ENCODE measurements around the gene LEPR. TPM values are rescaled to one million over a fixed set of nuclear protein-coding genes. Genes with fewer than 3 reads are reported as not detected.

The LEPR gene
- total RNA-seq, 1 donor from 2014 or later, result 15.5 TPM

DNA sequence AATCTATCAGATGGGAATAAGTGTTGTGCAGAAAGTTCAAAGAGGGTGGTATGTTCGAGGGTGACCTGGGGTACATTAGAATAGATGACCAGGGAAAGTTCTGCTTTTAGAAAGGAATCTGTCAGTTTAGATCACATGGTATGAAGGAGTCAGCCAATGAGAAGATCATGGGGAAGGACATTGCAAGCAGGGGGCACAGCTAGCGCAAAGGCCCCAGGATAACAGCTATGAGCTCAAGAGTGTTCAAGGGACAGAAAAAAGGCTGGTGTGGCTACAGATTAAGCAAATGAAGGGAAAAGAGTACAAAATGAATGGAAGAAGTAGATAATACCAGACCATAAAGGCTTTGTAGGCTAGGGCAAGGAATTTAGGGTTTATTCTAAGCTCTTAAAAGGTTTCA, 8.6 kb downstream of the LEPR start:
- TF ChIP-seq, protein P1, sequence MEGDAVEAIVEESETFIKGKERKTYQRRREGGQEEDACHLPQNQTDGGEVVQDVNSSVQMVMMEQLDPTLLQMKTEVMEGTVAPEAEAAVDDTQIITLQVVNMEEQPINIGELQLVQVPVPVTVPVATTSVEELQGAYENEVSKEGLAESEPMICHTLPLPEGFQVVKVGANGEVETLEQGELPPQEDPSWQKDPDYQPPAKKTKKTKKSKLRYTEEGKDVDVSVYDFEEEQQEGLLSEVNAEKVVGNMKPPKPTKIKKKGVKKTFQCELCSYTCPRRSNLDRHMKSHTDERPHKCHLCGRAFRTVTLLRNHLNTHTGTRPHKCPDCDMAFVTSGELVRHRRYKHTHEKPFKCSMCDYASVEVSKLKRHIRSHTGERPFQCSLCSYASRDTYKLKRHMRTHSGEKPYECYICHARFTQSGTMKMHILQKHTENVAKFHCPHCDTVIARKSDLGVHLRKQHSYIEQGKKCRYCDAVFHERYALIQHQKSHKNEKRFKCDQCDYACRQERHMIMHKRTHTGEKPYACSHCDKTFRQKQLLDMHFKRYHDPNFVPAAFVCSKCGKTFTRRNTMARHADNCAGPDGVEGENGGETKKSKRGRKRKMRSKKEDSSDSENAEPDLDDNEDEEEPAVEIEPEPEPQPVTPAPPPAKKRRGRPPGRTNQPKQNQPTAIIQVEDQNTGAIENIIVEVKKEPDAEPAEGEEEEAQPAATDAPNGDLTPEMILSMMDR (IDR thresholded peaks at IDR 0.05; ENCODE audit: insufficient read depth, low read length, severe bottlenecking), result no peak
- no peak for DNase-seq (ENCODE audit: low read depth)
- Histone ChIP-seq H3K36me3 (ENCODE audit: control insufficient read depth, insufficient read depth, low read length) (peaks cover 15% of the 10 kb centered on the region), H3K4me3 (ENCODE audit: low read depth, low read length) (no peak overlapping the region), H3K27me3 (ENCODE audit: control insufficient read depth, insufficient read depth, low read length) (no peaks in the 10 kb centered on the region)
- no peak for FAIRE-seq

DNA sequence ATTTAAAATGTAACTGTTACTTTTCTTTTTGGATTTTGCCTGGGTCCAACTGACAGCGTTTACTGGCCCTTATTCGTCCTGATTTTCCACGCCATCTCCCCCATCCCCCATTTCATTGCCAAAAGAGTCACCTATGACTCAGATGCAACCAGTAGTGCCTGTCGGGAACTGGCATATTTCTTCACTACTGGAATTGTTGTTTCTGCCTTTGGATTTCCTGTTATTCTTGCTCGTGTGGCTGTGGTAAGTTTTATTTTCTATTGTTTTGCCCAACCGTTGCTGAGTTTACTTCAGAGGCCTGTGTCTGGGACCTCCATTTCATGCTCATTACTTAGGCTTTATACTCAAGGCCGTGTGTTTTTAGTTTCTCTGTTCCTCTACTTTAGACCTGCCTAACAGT, 9.3 kb downstream of the LEPR start:
- H3K4me3 ChIP-seq (ENCODE audit: low read depth, low read length), result no peak overlapping the region
- TF ChIP-seq, protein P1 (IDR thresholded peaks at IDR 0.05; ENCODE audit: insufficient read depth, low read length, severe bottlenecking), result no peak
- no peaks in the 10 kb centered on the region for H3K27me3 ChIP-seq (ENCODE audit: control insufficient read depth, insufficient read depth, low read length)
- peak; percentile 81 for DNase-seq (ENCODE audit: low read depth)
- no peak for FAIRE-seq
- peaks cover 15% of the 10 kb centered on the region for H3K36me3 ChIP-seq (ENCODE audit: control insufficient read depth, insufficient read depth, low read length)

DNA sequence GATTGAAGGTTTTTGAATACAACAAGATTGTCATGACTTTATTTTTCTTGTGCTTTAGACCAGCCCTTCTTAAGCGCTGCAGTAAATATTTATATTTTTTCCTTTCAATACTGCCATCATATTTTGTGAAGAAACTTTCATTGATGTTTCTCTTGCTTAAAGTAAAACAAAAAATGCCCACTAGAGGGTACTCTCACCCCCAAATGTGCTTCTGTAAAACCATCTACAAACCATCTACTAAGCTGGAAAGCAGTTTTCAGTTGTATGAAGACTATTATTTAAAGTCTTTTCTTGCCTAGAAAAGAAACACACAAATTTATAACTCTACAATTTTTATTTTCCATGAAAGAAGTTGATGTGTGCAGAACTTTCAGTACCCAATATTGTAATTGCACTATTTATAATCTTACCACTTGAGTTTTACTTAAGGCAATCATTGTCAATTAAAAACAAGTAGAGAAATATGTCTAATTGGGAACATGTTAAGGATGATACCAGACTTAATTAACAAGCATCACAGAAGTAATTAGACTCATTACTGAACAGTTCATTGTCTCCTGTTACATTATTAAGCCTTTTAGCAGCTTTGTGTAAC, 10.7 kb downstream of the LEPR start:
- DNase-seq (ENCODE audit: low read depth) (no peak), FAIRE-seq (no peak)
- TF ChIP-seq, protein P1 (IDR thresholded peaks at IDR 0.05; ENCODE audit: insufficient read depth, low read length, severe bottlenecking), result peak; percentile 27
- peaks cover 14% of the 10 kb centered on the region for H3K36me3 ChIP-seq (ENCODE audit: control insufficient read depth, insufficient read depth, low read length)
- H3K27me3 ChIP-seq (ENCODE audit: control insufficient read depth, insufficient read depth, low read length), result no peaks in the 10 kb centered on the region
- no peak overlapping the region for H3K4me3 ChIP-seq (ENCODE audit: low read depth, low read length)

DNA sequence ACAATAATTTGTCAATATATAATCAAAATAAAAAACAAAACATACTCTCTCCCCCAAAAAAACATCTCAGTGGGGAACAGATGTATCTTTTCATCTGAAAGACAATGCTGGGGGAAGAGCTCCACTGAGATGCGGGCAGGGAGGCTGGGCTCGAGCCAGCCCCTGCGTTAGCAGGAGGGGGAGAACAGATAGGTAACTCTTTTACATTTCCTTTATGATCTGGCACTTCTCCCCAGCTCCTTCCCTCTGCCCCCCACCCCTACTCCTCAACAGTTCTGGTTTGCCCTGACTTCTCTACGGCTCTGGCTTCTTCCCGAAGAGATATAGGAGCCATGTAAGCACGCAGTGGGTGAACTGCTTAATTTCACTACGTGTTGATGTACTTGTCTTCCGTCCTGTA, 12.4 kb downstream of the LEPR start:
- H3K27me3 ChIP-seq (ENCODE audit: control insufficient read depth, insufficient read depth, low read length), result no peaks in the 10 kb centered on the region
- DNase-seq (ENCODE audit: low read depth) (no peak), FAIRE-seq (no peak)
- TF ChIP-seq, protein P1 (IDR thresholded peaks at IDR 0.05; ENCODE audit: insufficient read depth, low read length, severe bottlenecking), result no peak
- no peak overlapping the region for H3K4me3 ChIP-seq (ENCODE audit: low read depth, low read length)
- peaks cover 12% of the 10 kb centered on the region for H3K36me3 ChIP-seq (ENCODE audit: control insufficient read depth, insufficient read depth, low read length)

DNA sequence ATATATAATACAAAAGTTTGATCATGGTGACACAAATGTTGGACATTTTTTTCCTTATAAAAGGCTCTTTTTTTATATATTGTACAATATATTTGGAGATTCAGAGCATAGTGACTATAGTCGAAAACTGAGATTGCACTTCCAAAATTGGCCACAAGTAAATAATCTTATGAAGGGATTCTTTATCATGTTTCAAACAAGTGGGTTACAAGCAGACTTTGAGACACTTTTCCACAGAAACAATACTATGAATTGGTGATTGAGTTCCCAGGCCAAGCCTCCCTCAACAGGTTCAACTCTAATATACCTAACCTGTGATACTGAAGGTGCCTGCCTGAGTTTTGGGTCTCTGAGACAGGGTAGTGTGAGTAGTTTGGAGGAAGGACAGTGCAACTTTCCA, 13.8 kb downstream of the LEPR start:
- no peaks in the 10 kb centered on the region for H3K27me3 ChIP-seq (ENCODE audit: control insufficient read depth, insufficient read depth, low read length)

More for the DNA sequence above, 13.8 kb downstream of the LEPR start:
- Histone ChIP-seq H3K4me3 (ENCODE audit: low read depth, low read length) (no peak overlapping the region), H3K36me3 (ENCODE audit: control insufficient read depth, insufficient read depth, low read length) (peaks cover 9% of the 10 kb centered on the region)
- TF ChIP-seq, protein P1 (IDR thresholded peaks at IDR 0.05; ENCODE audit: insufficient read depth, low read length, severe bottlenecking), result no peak
- DNase-seq (ENCODE audit: low read depth) (no peak), FAIRE-seq (no peak)
